Measurements from ENCODE around the gene DTX3. TPM values are rescaled to one million over a fixed set of nuclear protein-coding genes. Genes with fewer than 3 reads are reported as not detected.
"Not testable (repeated sequence)": the region's sequence is repeated elsewhere in the genome, so short reads cannot be mapped to it uniquely, and the experiment has no call there.

The DTX3 gene
- total RNA-seq, 1 experiment from 2014 or later: 11.9 TPM

DNA sequence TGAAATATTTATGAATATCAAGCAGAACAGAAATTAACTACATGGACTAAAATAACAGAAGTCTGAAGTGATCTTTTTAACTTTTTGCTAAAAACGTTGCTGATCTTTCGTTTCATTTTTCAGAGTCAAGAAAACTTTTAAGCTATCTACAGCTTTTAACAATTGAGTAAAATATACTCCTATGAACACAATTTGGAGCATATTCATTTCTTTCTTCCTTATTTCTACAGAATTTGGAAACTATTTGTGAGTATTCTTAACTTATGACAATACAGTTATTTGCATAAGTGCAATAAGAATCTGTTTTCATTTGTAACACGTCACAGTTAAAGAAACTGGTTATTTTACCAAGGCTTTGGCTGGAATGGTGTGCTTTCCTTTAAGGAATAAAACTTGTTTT, 49.4 kb downstream of the DTX3 start:
- Histone ChIP-seq H3K9ac (ENCODE audit: low read length) (no peak overlapping the region), H2AFZ (ENCODE audit: low read length) (no peak overlapping the region), H3K27ac (ENCODE audit: low read length) (no peak overlapping the region), H3K27me3 (ENCODE audit: low read length) (no peaks in the 10 kb centered on the region), H3K4me2 (ENCODE audit: low read length) (no peak overlapping the region), H3K9me2 (replicated peaks; ENCODE audit: low read length) (no peaks in the 10 kb centered on the region), H3K79me2 (ENCODE audit: low read length) (no peaks in the 10 kb centered on the region), H3F3A (ENCODE audit: low read length, unreplicated experiment) (no peaks in the 10 kb centered on the region), H4K20me1 (ENCODE audit: low read length) (no peaks in the 10 kb centered on the region), H3K4me1 (ENCODE audit: insufficient read depth, low read length) (no peaks in the 10 kb centered on the region), H3K4me3 (ENCODE audit: low read length) (no peak overlapping the region), H3K36me3 (ENCODE audit: low read depth, low read length) (no peaks in the 10 kb centered on the region), H3K9me3 (ENCODE audit: low read length) (no peaks in the 10 kb centered on the region)
- no peak for ATAC-seq
- intact Hi-C loops (cut with micrococcal nuclease): no loop called here
- BruUV-seq (replicated peaks): no TSS peak
- no peak for DNase-seq
- TF ChIP-seq EZH2 (IDR thresholded peaks at IDR 0.05; ENCODE audit: low read length, unreplicated experiment): no peak
- TF ChIP-seq, protein P1, sequence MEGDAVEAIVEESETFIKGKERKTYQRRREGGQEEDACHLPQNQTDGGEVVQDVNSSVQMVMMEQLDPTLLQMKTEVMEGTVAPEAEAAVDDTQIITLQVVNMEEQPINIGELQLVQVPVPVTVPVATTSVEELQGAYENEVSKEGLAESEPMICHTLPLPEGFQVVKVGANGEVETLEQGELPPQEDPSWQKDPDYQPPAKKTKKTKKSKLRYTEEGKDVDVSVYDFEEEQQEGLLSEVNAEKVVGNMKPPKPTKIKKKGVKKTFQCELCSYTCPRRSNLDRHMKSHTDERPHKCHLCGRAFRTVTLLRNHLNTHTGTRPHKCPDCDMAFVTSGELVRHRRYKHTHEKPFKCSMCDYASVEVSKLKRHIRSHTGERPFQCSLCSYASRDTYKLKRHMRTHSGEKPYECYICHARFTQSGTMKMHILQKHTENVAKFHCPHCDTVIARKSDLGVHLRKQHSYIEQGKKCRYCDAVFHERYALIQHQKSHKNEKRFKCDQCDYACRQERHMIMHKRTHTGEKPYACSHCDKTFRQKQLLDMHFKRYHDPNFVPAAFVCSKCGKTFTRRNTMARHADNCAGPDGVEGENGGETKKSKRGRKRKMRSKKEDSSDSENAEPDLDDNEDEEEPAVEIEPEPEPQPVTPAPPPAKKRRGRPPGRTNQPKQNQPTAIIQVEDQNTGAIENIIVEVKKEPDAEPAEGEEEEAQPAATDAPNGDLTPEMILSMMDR (conservative IDR thresholded peaks at IDR 0.05; ENCODE audit: low read depth, low read length): no peak
- no peak for TF ChIP-seq EZH2phosphoT487 (IDR thresholded peaks at IDR 0.05; ENCODE audit: borderline replicate concordance, low read length)
- ChIA-PET POLR2A (ENCODE audit: unreplicated experiment) (no interaction called here), CTCF (no interaction called here)

DNA sequence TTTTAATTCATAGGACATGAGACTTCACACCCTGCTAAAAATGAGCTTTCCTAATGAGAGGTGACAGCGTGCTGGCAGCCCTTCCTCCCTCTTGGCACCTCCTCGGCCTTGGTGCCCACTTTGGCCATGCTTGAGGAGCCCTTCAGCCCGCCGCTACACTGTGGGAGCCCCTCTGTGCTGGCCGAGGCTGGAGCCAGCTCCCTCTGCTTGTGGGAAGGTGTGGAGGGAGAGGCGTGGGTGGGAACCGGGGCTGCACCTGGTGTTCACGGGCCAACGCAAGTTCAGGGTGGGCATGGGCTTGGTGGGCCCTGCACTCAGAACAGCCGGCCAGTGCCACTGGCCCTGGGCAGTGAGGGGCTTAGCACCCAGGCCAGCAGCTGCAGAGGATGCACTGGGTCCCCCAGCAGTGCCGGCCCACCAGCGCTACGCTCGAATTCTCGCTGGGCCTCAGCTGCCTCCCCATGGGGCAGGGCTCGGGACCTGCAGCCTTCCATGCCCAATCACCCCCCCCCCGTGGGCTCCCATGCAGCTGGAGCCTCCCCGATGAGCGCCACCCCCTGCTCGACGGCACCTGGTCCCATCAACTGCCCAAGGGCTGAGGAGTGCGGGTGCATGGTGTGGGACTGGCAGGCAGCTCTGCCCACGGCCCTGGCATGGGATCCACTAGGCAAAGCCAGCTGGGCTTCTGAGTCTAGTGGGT, 51.1 kb downstream of the DTX3 start:
- no peaks in the 10 kb centered on the region for H3K36me3 ChIP-seq (ENCODE audit: low read depth, low read length)
- H3K27ac ChIP-seq (ENCODE audit: low read length): no peak overlapping the region
- ChIA-PET CTCF (no interaction called here), POLR2A (ENCODE audit: unreplicated experiment) (no interaction called here)
- H2AFZ ChIP-seq (ENCODE audit: low read length): no peak overlapping the region
- H3K4me3 ChIP-seq (ENCODE audit: low read length): no peak overlapping the region
- H3K9me2 ChIP-seq (replicated peaks; ENCODE audit: low read length): no peaks in the 10 kb centered on the region
- no peak overlapping the region for H3K4me2 ChIP-seq (ENCODE audit: low read length)
- no TSS peak for BruUV-seq (replicated peaks)
- H3F3A ChIP-seq (ENCODE audit: low read length, unreplicated experiment): no peaks in the 10 kb centered on the region
- no peaks in the 10 kb centered on the region for H3K79me2 ChIP-seq (ENCODE audit: low read length)
- peaks cover 2% of the 10 kb centered on the region; the same call in 1 of the 2 replicates for H3K9me3 ChIP-seq (ENCODE audit: low read length)
- H3K27me3 ChIP-seq (ENCODE audit: low read length): no peaks in the 10 kb centered on the region
- ATAC-seq: no peak
- no peaks in the 10 kb centered on the region for H4K20me1 ChIP-seq (ENCODE audit: low read length)
- no peak overlapping the region for H3K9ac ChIP-seq (ENCODE audit: low read length)
- intact Hi-C loops (cut with micrococcal nuclease): no loop called here
- no peak for DNase-seq
- TF ChIP-seq EZH2 (IDR thresholded peaks at IDR 0.05; ENCODE audit: low read length, unreplicated experiment) (no peak), EZH2phosphoT487 (IDR thresholded peaks at IDR 0.05; ENCODE audit: borderline replicate concordance, low read length) (no peak)
- TF ChIP-seq, protein P1 (conservative IDR thresholded peaks at IDR 0.05; ENCODE audit: low read depth, low read length): no peak
- H3K4me1 ChIP-seq (ENCODE audit: insufficient read depth, low read length): no peaks in the 10 kb centered on the region

DNA sequence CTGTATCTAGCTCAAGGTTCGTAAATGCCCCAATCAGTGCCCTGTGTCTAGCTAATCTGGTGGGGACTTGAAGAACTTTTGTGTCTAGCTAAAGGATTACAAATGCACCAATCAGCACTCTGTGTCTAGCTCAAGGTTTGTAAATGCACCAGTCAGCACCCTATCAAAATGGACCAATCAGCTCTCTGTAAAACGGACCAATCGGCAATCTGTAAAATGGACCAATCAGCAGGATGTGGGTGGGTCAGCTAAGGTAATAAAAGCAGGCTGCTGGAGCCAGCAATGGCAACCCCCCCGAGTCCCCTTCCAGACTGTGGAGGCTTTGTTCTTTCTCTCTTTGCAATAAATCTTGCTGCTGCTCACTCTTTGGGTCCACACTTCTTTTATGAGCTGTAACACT, 51.8 kb downstream of the DTX3 start:
- H3K9ac ChIP-seq (ENCODE audit: low read length); H3K9me2 ChIP-seq (replicated peaks; ENCODE audit: low read length); H2AFZ ChIP-seq (ENCODE audit: low read length); H3K4me1 ChIP-seq (ENCODE audit: insufficient read depth, low read length); H3K27ac ChIP-seq (ENCODE audit: low read length); H3K36me3 ChIP-seq (ENCODE audit: low read depth, low read length); H4K20me1 ChIP-seq (ENCODE audit: low read length); intact Hi-C loops (cut with micrococcal nuclease); H3K27me3 ChIP-seq (ENCODE audit: low read length); H3K4me3 ChIP-seq (ENCODE audit: low read length); H3K79me2 ChIP-seq (ENCODE audit: low read length); H3K9me3 ChIP-seq (ENCODE audit: low read length); DNase-seq; H3F3A ChIP-seq (ENCODE audit: low read length, unreplicated experiment); CTCF ChIA-PET; ATAC-seq; POLR2A ChIA-PET (ENCODE audit: unreplicated experiment); BruUV-seq (replicated peaks); H3K4me2 ChIP-seq (ENCODE audit: low read length): not testable (repeated sequence)
